Neural progenitor cell (in vitro differentiated cells): ENCODE data around the gene PHACTR1. TPM values are rescaled to one million over a fixed set of nuclear protein-coding genes. Genes with fewer than 3 reads are reported as not detected.

Experiments used
- DNase-seq: peaks from one replicate; pipeline ENCODE4 v3.0.0-alpha.2; 2016; ENCODE audit warnings: low spot score
- H2AFZ ChIP-seq: fragments of 200-600 bp; sonication (generic); replicated peaks from 2 replicates; pipeline ENCODE4 v1.6.1; 2016; ENCODE audit warnings: antibody characterized with exemption
- H3F3A ChIP-seq: fragments of 200-600 bp; sonication (generic); 2 replicates; pipeline ENCODE4 v1.6.1; 2016; ENCODE audit warnings: antibody characterized with exemption, low read depth
- H3K27ac ChIP-seq: fragments of 200-600 bp; sonication (generic); 2 replicates; pipeline ENCODE4 v1.5.1; 2016; ENCODE audit warnings: mild to moderate bottlenecking
- H3K27me3 ChIP-seq: fragments of 200-600 bp; sonication (generic); 2 replicates; pipeline ENCODE4 v1.6.1; 2016; ENCODE audit warnings: mild to moderate bottlenecking, moderate library complexity
- H3K36me3 ChIP-seq: fragments of 200-600 bp; sonication (generic); 2 replicates; pipeline ENCODE4 v1.5.1; 2016
- H3K4me1 ChIP-seq: fragments of 200-600 bp; sonication (generic); 2 replicates; pipeline ENCODE4 v1.6.1; 2016; ENCODE audit warnings: mixed run types
- H3K4me2 ChIP-seq: fragments of 200-600 bp; sonication (generic); 2 replicates; pipeline ENCODE4 v1.6.1; 2016
- H3K4me3 ChIP-seq: fragments of 200-600 bp; sonication (generic); 2 replicates; pipeline ENCODE4 v1.5.1; 2016
- H3K79me2 ChIP-seq: fragments of 200-600 bp; sonication (generic); 2 replicates; pipeline ENCODE4 v1.6.1; 2016; ENCODE audit warnings: low read depth
- H3K9ac ChIP-seq: fragments of 200-600 bp; sonication (generic); 2 replicates; pipeline ENCODE4 v1.6.1; 2016
- H3K9me3 ChIP-seq: fragments of 200-600 bp; sonication (generic); 2 replicates; pipeline ENCODE4 v1.5.1; 2016; ENCODE audit warnings: low read depth
- H4K20me1 ChIP-seq: fragments of 200-600 bp; sonication (generic); 2 replicates; pipeline ENCODE4 v1.6.1; 2016; ENCODE audit warnings: low read depth
- H3K27ac Mint-ChIP-seq: 3 replicates; pipeline ENCODE4 v1.8.0; 2021; ENCODE audit warnings: mixed read lengths
- H3K27me3 Mint-ChIP-seq: 2 replicates; pipeline ENCODE4 v1.8.0; 2022; ENCODE audit warnings: low read depth, mild to moderate bottlenecking, inconsistent platforms, moderate library complexity, mixed read lengths; ENCODE audit not compliant: insufficient read depth
- H3K36me3 Mint-ChIP-seq: 3 replicates; pipeline ENCODE4 v1.8.0; 2021; ENCODE audit warnings: mixed read lengths
- H3K4me1 Mint-ChIP-seq: 3 replicates; pipeline ENCODE4 v1.8.0; 2021; ENCODE audit warnings: mixed read lengths
- H3K4me3 Mint-ChIP-seq: 3 replicates; pipeline ENCODE4 v1.8.0; 2021; ENCODE audit warnings: mild to moderate bottlenecking, moderate library complexity, mixed read lengths
- H3K9me3 Mint-ChIP-seq: 3 replicates; pipeline ENCODE4 v1.8.0; 2020; ENCODE audit warnings: mixed read lengths
- EZH2 ChIP-seq: fragments of 200-600 bp; sonication (generic); IDR thresholded peaks from 2 replicates; pipeline ENCODE4 v1.6.1; 2017; ENCODE audit warnings: antibody characterized with exemption, mild to moderate bottlenecking, moderate library complexity
- EZH2phosphoT487 ChIP-seq: fragments of 200-600 bp; sonication (generic); IDR thresholded peaks from 2 replicates; pipeline ENCODE4 v1.6.1; 2017; ENCODE audit warnings: antibody characterized with exemption
- total RNA-seq: library from RNA; depleted of rRNA; stranded (reverse); fragments of >200 nt; gene quantifications from 2 replicates; pipeline ENCODE4 v1.2.3, GENCODE V29; 2015; ENCODE audit warnings: low replicate concordance
- TF ChIP-seq, protein P1 (sequence below): fragments of 200-600 bp; sonication (generic); IDR thresholded peaks from 2 replicates; pipeline ENCODE4 v1.5.1; 2017; ENCODE audit warnings: antibody characterized with exemption, mild to moderate bottlenecking

PHACTR1 gene
- total RNA-seq, 1 donor from 2014 or later, result 2.4 TPM

DNA sequence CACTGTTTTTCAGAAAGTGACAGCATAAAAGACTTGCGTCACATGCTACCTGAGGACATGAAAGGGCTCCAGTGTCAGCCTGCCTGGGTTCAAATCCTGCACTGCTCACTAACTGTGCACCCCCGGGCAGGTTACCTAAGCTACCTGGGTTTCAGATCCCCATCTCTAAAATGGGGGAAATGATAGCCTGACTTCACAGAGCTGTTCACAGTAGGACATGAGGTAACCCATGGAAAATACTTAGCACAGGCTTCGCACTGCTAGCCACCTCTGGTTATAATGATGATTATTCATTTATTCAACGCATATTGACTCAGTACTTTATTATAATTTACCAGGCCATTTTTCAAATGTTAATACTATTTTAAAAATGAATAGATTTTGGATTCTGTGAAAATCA, 588.7 kb downstream of the PHACTR1 start:
- Mint-ChIP-seq H3K27ac (no peak overlapping the region), H3K36me3 (peaks cover 30% of the 10 kb centered on the region), H3K4me1 (no peaks in the 10 kb centered on the region), H3K9me3 (no peaks in the 10 kb centered on the region), H3K4me3 (no peak overlapping the region), H3K27me3 (no peaks in the 10 kb centered on the region)
- H3F3A ChIP-seq, result no peaks in the 10 kb centered on the region
- DNase-seq, result no peak
- no peak overlapping the region for H3K4me3 ChIP-seq
- H3K27ac ChIP-seq, result no peak overlapping the region
- H4K20me1 ChIP-seq, result no peaks in the 10 kb centered on the region
- H3K27me3 ChIP-seq, result no peaks in the 10 kb centered on the region
- no peaks in the 10 kb centered on the region for H3K79me2 ChIP-seq
- TF ChIP-seq EZH2phosphoT487 (no peak), EZH2 (no peak)
- TF ChIP-seq, protein P1, sequence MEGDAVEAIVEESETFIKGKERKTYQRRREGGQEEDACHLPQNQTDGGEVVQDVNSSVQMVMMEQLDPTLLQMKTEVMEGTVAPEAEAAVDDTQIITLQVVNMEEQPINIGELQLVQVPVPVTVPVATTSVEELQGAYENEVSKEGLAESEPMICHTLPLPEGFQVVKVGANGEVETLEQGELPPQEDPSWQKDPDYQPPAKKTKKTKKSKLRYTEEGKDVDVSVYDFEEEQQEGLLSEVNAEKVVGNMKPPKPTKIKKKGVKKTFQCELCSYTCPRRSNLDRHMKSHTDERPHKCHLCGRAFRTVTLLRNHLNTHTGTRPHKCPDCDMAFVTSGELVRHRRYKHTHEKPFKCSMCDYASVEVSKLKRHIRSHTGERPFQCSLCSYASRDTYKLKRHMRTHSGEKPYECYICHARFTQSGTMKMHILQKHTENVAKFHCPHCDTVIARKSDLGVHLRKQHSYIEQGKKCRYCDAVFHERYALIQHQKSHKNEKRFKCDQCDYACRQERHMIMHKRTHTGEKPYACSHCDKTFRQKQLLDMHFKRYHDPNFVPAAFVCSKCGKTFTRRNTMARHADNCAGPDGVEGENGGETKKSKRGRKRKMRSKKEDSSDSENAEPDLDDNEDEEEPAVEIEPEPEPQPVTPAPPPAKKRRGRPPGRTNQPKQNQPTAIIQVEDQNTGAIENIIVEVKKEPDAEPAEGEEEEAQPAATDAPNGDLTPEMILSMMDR, result no peak
- H3K9me3 ChIP-seq, result no peaks in the 10 kb centered on the region
- no peaks in the 10 kb centered on the region for H3K4me1 ChIP-seq
- no peak overlapping the region for H3K9ac ChIP-seq
- no peak overlapping the region for H2AFZ ChIP-seq
- H3K36me3 ChIP-seq, result peaks cover 21% of the 10 kb centered on the region
- H3K4me2 ChIP-seq, result no peak overlapping the region

DNA sequence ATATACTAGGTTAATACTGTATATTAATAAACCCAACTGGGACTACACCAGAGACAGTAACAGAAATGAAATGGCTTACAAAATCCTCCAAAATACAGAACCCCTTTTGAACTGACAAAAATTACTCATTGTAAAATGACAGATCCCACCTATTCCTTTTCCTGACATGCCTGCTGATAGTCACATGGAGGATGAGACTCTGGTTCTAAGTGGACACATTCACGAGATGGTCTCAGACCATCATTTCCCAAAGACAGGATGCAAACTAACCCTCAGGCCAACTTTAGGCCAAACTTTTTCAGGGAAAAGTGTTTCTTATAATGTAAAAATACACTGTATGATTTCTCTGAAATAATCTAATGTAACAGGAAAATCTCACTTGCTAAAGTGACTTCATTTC, 589.2 kb downstream of the PHACTR1 start:
- H3K4me3 Mint-ChIP-seq, result no peak overlapping the region
- Histone ChIP-seq H3K4me2 (no peak overlapping the region), H3K79me2 (no peaks in the 10 kb centered on the region), H3K27ac (no peak overlapping the region), H3F3A (no peaks in the 10 kb centered on the region), H3K4me3 (no peak overlapping the region), H2AFZ (no peak overlapping the region), H3K4me1 (no peaks in the 10 kb centered on the region), H4K20me1 (no peaks in the 10 kb centered on the region), H3K27me3 (no peaks in the 10 kb centered on the region), H3K36me3 (peaks cover 24% of the 10 kb centered on the region), H3K9ac (no peak overlapping the region), H3K9me3 (no peaks in the 10 kb centered on the region)
- TF ChIP-seq, protein P1, result no peak
- TF ChIP-seq EZH2phosphoT487, result no peak
- TF ChIP-seq EZH2, result no peak
- H3K36me3 Mint-ChIP-seq, result peaks cover 27% of the 10 kb centered on the region
- H3K27me3 Mint-ChIP-seq, result no peaks in the 10 kb centered on the region
- no peaks in the 10 kb centered on the region for H3K9me3 Mint-ChIP-seq
- no peak overlapping the region for H3K27ac Mint-ChIP-seq
- no peaks in the 10 kb centered on the region for H3K4me1 Mint-ChIP-seq
- DNase-seq, result no peak

DNA sequence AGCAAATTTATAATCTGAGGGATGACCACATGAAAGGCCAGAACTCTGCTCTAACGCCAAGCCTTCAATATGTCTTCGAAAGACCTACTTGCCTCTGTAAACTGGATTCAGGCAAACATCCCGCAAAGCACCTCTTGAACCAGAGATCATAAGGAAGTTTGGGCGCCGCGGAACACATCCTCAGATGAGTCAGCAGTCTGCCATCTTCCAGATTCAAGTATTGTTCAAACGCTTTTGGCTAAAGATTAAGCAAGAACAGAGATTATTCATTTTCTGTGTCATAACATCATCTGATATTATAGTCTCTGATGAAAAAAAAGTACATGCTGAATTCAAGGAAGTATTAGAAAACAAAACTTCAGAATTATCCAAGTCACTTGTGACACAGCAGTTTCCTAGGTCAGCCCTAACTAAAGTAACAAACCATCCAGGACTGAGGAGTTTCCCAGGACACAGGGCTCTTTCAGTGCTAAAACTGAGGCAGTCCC, 591.0 kb downstream of the PHACTR1 start:
- H3K36me3 ChIP-seq, result peaks cover 27% of the 10 kb centered on the region
- H3K36me3 Mint-ChIP-seq, result peaks cover 24% of the 10 kb centered on the region

More for the DNA sequence above, 591.0 kb downstream of the PHACTR1 start:
- H2AFZ ChIP-seq, result no peak overlapping the region
- H3K4me2 ChIP-seq, result no peak overlapping the region
- H3K9me3 ChIP-seq, result no peaks in the 10 kb centered on the region
- no peaks in the 10 kb centered on the region for H3K4me1 ChIP-seq
- H3K27me3 Mint-ChIP-seq, result no peaks in the 10 kb centered on the region
- no peak overlapping the region for H3K4me3 Mint-ChIP-seq
- H3K9me3 Mint-ChIP-seq, result no peaks in the 10 kb centered on the region
- H4K20me1 ChIP-seq, result no peaks in the 10 kb centered on the region
- no peaks in the 10 kb centered on the region for H3K79me2 ChIP-seq
- no peak overlapping the region for H3K9ac ChIP-seq
- no peaks in the 10 kb centered on the region for H3K4me1 Mint-ChIP-seq
- H3K4me3 ChIP-seq, result no peak overlapping the region
- no peak overlapping the region for H3K27ac ChIP-seq
- no peak for DNase-seq
- no peak overlapping the region for H3K27ac Mint-ChIP-seq
- TF ChIP-seq EZH2phosphoT487, result no peak
- no peak for TF ChIP-seq EZH2
- TF ChIP-seq, protein P1, result no peak
- H3F3A ChIP-seq, result no peaks in the 10 kb centered on the region
- H3K27me3 ChIP-seq, result no peaks in the 10 kb centered on the region
